Activated CD4-positive, alpha-beta T cell treated with anti-CD3 and anti-CD28 coated beads, Interleukin-2, amount 50 U/mL, for 4 hours (primary cell): ENCODE results near the gene PPFIBP2.
"Not testable (repeated sequence)": the region's sequence is repeated elsewhere in the genome, so short reads cannot be mapped to it uniquely, and the experiment has no call there.

ENCODE experiments used
- DNase-seq, 2 experiments: peaks; one replicate each; pipeline ENCODE4 v3.0.0-alpha.2; 2020

Gene PPFIBP2

GRCh38 chr11:7500251-7500650 is 13.5 kb upstream of the PPFIBP2 start:
- no peak for DNase-seq

GRCh38 chr11:7501251-7501650 is 12.5 kb upstream of the PPFIBP2 start:
- no peak for DNase-seq

DNA sequence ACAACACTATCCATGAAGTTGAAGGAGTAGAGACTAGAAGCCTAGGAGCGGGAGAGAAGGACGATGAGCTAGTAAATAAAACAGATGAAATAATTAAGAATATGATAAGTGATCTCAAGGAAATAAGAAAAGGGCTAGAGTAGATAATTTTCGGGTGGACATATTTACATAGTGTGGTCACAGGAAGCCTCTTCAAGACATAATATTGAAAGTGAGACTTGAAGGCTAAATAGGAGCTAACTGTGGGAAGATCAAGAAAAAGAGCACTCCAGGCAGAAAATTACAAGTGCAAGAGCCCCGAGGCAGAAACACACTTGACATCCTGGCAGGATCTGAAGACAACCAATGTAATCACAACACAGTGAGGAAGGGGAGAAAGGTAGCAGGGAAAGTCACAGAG is 11.9 kb upstream of the PPFIBP2 start:
- no peak for DNase-seq

DNA sequence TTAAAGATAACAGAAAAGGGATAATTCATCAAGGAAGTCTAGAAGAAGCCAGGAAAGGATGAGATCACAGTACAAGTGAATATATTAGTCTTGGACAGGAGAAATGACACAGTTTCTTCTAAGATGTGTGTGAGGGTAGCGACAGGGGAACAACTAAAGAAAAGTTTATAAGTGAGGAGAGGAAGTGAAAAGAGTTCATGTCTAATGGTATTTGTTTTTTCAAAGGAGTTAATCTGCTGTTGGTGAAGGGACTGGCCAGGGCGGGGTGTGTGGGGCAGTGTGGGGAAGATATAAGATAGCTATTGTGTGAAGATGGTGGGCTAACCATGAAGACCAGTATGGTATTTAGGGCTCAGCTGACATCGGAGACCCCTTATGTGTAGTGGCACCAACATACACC is 7.6 kb upstream of the PPFIBP2 start:
- DNase-seq: no peak

DNA sequence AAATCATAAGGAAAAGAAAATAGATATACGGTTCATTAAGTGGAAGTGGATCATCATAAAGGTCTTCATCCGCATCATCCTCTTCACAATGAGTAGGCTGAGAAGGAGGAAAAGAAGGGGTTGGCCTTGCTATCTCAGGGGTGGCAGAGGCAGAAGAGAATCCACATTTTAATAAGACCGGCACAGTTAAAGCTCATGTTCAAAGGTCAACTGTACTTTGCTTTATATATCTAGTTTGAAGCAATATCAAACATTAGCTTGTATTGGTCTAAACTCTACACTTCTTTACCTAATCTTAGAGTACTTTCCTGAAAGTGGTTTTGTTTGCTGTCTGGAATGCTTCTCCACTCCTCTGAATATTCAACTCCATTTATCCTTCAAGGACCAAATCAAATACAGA is 5.7 kb upstream of the PPFIBP2 start:
- DNase-seq: no peak

DNA sequence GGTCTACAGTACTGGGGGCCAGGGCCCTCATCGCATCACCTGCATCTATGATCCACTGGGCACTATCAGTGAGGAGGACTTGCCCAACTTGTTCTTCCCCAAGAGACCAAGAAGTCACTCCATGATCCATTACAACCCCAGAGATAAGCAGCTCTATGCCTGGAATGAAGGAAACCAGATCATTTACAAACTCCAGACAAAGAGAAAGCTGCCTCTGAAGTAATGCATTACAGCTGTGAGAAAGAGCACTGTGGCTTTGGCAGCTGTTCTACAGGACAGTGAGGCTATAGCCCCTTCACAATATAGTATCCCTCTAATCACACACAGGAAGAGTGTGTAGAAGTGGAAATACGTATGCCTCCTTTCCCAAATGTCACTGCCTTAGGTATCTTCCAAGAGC is 3.8 kb upstream of the PPFIBP2 start:
- DNase-seq: no peak

DNA sequence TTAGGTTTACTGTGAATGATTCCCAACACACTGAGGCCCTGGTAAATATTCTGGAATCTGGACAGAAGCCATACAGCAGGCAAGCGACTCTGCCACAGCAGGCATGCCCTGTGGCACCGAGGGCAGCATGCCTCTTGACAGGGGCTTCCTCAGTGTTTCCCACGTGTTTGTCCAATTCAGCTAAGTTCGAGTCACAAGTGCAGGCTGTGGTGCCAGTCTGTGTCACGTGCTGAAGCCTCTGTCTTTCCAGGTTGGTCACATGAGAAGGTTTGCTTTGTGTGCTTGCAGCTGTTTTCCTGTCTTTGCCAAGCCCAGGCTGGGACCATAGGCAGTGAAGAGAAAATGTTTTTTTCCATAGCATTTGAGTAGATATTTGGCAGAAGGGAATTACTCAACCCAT is 2.4 kb upstream of the PPFIBP2 start:
- no peak for DNase-seq

GRCh38 chr11:7512525-7513233 is 1.1 kb upstream of the PPFIBP2 start:
- no peak for DNase-seq

DNA sequence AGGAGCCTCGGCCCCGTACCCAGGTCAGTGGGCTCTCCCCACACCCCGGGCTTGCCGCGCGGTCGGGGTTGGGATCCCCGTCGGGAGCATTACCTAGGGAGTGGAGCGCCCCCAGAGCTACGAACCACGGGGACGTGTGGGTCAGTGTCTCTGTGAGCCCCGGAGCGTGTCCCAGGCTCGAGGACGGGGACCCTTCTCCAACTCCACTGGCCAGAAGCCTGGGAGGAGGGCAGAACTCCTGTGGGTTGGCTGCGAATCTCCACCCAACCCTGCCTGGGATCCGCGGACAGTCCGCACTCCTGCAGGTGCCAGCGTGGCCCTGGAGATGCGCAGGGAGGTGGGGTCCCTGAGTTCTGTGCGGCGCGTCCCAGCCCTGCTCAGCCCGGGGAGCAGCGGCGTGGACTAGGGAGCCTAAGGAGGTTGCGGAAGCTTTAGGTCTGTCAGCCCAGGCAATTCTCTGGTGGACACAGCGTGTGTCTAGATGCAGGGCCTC is 346 bp downstream of the PPFIBP2 start:
- no peak for DNase-seq

- no peak for DNase-seq
Measured at GRCh38 chr11:7515447-7515886, 1.7 kb downstream of the PPFIBP2 start.

DNA sequence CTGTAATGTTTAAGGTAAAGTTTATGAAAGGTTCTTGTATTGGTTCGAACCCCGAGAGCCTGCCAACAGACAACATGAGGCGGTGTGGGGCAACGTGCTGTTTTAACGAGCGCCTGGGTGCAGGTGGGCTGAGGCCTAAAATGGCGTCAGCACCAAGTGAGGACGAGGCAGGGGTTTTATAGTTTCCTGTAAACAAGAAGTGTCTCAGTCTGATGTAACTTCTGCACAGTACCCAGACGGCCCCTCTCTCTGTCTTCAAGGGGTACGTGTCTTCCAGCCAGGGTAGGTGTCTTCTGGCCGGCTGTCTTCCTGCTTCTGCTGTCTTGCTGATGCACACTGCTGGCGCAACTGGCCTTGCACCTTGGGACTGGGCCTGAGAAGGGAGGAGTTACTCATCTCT is 2.7 kb downstream of the PPFIBP2 start:
- DNase-seq: no peak

GRCh38 chr11:7517743-7518142 is 3.9 kb downstream of the PPFIBP2 start:
- not testable (repeated sequence) for DNase-seq

DNA sequence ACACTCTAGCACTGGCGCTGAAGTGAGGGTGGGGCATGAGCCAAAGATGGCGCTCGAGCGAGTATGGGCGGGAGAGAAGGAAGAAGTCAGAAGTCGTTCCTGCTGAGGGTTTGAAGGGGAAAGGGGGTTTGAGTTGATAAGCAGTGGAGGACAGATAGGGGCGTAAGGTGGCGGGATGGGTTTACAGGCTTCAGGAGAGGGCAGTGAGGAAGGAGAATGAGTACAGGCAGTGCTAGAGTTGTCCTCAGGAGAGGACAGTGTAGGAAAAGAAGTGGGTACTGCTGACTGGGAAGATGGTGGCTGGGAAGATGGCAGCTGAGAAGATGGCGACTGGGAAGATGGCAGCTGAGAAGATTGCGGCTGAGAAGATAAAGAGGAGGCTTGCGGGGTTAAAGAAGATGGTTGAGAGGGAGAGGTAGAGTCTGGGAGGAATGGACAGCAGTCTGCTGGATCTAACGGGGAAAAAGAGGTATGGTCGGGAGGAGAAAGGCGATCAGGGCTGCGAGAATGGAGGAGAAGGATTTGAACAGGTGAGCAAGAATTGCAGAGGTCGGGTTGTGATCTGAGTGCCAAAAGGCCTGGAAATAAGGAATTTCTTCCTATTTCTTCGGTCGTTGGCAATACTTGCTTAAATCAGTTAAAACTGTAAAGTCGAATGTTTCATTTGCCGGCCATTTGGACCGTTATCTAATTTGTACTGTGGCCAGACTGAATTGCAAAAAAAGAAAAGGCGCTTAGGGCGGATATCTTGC is 5.2 kb downstream of the PPFIBP2 start:
- no peak for DNase-seq

DNA sequence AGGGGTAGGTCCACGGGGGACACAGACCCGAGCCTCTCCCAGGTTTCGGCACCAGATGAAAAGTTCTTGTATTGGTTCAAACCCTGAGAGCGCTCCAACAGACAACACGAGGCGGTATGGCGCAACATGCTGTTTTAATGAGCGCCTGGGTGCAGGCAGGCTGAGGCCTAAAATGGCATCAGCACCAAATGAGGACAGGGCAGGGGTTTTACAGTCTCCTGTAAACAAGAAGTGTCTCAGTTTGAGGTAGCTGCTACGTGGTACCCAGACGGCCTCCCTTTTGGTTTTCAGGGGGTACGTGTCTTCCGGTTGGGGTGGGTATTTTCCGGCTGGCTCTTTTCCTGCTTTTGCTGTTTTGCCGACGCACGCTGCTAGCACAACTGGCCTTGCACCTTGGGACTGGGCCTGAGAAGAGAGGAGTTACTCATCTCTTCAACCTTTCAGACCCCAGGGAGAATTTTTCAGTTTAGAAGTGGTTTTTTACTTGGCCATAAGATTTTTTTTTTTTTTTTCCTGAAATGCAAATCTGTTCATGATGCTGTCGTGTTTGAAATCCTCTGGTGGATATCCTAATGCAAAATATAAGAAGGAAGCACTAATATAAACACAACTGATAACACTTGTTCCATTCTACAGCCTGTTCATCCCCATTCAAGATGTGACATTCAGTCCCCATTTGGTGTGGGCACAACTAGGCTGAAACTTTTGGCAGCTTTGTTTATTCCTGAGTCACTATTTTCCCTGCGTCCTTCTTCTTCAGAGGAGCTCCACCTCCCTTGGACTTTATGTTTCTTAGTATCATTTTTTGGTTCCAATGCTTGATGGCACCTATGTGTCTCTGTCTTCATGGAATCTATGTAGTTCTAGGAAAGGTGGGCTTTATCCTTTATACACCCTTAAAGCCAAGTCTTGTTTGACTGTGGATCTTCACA is 6.5 kb downstream of the PPFIBP2 start:
- DNase-seq: no peak

- no peak for DNase-seq
Measured at GRCh38 chr11:7520981-7521487, 7.2 kb downstream of the PPFIBP2 start.

- no peak for DNase-seq
Measured at GRCh38 chr11:7522121-7522520, 8.3 kb downstream of the PPFIBP2 start.

- no peak for DNase-seq
Measured at GRCh38 chr11:7522546-7522945, 8.7 kb downstream of the PPFIBP2 start.

DNA sequence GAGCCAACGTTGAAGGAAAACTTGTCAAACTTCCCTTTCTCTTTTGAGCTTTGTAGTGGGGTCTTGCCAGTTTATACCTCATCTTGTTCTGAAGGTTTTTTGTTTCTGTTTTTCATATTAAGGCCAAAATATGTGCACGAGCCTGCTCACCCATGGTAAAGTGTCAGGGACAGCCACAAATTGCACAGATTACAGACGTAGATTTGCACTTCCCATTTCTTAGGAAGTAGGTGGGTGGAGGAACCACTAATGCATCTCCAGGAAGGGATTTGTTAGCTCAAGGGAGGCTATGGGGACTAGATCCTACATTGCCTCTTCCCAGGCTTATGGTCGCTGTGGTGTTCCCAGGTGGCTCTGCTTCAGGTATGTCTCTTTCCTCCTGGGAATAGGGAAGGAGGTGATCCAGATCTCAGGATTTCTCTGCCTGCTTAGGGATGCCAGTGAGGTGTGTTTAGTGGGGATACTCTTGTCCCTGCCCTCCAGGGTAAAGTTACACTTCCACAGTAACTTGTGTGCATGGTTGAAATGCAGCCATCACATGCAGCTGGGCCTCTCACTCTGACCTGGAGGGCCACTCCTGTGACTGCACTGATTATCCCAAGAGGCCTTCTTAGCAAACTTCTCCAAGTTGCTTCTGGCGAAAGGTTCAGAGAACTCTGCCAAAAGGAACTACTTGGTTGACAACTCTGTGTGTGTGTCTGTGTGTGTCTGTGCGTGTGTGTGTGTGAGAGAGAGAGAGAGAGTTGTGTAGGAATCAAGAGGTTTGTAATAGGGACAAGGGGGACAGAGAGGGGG is 9.8 kb downstream of the PPFIBP2 start:
- no peak for DNase-seq

GRCh38 chr11:7524462-7525235 is 10.8 kb downstream of the PPFIBP2 start:
- no peak for DNase-seq

DNA sequence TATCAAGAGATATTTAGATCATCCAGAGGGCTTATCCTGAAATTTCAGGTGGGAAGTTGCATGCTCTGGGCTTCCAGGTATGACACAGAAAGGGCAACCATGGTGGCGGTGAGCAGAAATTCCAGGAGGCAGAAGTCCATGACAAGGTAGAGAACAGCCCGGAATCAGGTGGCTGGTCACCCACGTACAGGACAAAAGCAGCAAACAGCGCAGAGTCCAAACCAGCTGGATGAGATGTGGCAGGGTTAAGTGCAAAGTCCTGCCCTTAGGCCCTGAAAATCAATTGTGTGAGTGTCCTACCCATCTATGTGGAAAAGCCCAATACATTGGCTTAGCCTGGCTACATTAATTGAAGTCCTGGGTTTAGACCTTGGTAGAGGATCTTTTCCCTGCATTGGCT is 11.6 kb downstream of the PPFIBP2 start:
- no peak for DNase-seq

DNA sequence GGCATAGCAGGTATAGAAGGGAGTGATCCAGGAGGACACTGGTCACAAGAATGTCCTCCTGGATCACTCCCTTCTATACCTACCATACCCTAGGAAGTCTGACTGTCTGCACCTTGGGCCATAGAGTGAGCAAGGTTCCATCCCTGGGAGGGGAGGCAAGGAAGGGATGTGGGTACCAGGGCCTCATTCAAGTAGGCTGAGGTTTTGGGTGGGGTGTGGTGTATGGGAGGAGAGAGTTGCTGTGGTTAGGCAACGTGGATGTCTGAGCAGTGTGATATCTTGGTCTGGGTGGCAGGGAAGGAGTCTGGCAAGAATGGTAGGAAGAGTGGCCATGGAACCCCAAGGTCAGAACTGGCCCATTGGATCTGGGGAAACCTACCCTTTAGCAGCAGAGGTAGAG is 13.2 kb downstream of the PPFIBP2 start:
- no peak for DNase-seq
